NCI-H774 (cell line): ENCODE data around the gene SBNO2.

ENCODE experiments used
- DNase-seq: peaks from one replicate; lab custom pipeline; 2025; lab: John Stamatoyannopoulos, UW

Gene SBNO2, protein sequence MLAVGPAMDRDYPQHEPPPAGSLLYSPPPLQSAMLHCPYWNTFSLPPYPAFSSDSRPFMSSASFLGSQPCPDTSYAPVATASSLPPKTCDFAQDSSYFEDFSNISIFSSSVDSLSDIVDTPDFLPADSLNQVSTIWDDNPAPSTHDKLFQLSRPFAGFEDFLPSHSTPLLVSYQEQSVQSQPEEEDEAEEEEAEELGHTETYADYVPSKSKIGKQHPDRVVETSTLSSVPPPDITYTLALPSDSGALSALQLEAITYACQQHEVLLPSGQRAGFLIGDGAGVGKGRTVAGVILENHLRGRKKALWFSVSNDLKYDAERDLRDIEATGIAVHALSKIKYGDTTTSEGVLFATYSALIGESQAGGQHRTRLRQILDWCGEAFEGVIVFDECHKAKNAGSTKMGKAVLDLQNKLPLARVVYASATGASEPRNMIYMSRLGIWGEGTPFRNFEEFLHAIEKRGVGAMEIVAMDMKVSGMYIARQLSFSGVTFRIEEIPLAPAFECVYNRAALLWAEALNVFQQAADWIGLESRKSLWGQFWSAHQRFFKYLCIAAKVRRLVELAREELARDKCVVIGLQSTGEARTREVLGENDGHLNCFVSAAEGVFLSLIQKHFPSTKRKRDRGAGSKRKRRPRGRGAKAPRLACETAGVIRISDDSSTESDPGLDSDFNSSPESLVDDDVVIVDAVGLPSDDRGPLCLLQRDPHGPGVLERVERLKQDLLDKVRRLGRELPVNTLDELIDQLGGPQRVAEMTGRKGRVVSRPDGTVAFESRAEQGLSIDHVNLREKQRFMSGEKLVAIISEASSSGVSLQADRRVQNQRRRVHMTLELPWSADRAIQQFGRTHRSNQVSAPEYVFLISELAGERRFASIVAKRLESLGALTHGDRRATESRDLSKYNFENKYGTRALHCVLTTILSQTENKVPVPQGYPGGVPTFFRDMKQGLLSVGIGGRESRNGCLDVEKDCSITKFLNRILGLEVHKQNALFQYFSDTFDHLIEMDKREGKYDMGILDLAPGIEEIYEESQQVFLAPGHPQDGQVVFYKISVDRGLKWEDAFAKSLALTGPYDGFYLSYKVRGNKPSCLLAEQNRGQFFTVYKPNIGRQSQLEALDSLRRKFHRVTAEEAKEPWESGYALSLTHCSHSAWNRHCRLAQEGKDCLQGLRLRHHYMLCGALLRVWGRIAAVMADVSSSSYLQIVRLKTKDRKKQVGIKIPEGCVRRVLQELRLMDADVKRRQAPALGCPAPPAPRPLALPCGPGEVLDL (N-terminal part only)

DNA sequence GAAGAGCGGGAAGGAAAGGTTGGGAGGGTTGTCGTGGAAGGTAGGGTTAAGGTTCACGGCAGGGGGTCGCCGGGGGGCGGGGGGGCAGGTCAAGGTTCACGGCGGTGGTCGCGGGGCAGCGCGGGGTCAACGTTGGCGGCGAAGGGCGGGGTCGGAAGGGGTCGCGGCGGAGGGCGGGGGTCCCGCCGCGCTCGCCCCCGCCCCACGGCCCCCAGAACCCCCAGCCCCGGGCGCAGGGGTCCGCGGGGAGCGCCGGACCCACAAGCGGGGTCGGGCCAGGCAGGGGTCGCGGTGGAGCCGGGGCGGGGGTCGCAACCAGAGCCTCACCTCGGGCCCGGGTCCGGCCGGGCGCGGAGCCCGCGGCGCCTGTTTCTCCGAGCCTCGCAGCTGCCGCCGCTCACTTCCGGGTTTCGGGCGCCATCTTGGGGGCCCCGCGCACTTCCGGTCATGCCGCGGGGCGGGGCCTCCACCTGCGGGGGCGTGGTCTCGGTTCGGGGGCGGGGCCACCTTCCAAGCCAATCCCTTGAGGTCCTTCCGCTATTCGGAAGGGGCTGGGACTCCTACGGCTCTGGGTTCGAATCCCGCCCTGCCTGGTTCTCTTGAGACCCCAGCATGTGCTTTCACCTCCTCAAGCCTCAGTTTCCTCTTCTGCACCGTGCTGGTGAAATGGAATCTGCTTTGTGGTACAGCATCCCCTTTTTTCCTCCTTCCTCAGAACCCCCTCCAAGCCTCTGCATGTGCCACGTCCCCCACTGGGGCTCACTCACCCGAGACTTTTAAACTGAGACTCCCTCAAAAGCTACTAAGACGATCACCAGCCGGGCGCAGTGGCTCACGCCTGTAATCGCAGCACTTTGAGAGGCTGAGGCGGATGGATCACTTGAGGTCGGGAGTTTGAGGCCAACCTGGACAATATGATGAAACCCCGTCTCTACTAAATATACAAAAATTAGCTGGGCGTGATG, at the start of gene SBNO2:
Gene SBNO2, minus strand, starts transcription at position 424 of the 965 bp plus-strand sequence. CDS start 19,992 bp downstream, outside the sequence.
- DNase-seq, result peak; percentile 84

DNA sequence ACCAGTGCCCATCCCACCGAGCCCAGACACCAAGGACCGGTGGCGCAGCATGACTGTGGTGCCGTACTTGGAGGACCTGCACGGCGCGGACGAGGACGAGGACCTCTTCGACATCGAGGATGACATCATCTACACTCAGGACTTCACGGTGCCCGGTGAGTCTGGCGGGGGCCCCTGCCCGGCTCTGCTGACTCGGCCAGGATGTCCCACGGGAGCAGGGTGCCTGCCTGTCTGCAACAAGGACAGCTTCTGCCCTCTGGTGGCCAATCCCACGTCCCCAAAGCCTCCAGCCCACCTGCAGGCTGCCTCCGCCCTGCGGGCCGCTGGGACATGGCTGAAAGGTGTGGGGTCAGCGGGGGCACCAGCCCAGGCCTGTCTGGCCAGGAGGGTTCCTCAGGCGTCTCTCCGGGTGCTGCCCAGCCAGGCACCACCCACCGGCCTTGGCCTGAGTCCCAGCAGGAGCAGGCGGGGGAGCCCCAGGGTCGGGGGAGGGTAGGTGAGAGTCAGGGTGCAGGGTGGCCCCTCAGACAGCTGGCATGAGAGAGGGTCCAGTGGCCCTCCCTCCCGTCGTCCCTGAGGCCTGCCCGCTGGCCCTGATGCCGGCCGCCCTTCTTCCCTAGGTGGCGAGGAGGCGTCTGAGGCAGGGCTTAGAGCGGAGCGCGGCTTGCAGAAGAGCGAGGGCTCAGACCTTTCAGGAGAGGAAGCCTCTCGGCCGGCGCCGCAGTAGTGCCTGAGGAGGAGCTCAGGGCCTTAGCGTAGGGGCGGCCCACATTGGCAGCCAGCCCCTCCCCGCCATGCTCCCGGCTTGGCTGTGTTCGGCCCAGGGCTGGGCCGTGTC, 49.2 kb upstream of the SBNO2 start:
- DNase-seq, result no peak

DNA sequence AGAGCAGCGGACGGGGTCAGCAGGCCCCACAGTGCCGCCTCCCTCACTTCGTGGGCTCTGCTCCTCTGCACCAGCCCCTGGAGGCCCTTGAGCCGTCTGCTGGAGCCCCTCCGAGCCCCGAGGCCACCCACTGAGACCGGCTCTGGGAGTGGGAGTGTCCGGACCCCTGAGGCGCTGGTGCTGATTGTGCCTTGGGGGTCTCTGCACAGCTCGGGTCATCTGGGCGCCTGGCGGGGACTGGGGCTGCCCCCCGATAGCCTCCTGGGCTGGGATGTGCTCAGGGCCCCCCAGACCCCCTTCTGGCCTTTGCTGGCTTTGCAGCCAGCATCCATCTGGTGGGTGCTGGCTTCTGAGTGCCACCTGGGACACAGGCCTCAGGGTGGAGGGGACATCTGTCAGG, 48.3 kb upstream of the SBNO2 start:
- DNase-seq, result no peak

DNA sequence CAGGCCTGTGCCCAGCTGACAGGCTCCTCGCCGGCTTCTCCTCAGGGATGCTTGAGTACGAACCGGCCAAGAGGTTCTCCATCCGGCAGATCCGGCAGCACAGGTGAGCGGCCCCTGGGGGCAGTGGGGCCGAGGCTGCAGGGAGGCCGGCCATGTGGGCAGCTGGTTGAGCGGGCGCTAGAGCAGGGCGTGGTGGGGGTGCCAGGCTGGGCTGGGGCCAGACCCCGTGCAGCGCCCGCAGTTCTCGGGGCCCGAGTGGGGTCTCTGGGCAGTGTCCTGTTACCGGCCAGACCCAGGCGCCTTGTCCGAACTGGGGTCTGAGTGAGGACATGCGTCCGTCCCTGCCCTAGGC, 47.8 kb upstream of the SBNO2 start:
- DNase-seq, result no peak

DNA sequence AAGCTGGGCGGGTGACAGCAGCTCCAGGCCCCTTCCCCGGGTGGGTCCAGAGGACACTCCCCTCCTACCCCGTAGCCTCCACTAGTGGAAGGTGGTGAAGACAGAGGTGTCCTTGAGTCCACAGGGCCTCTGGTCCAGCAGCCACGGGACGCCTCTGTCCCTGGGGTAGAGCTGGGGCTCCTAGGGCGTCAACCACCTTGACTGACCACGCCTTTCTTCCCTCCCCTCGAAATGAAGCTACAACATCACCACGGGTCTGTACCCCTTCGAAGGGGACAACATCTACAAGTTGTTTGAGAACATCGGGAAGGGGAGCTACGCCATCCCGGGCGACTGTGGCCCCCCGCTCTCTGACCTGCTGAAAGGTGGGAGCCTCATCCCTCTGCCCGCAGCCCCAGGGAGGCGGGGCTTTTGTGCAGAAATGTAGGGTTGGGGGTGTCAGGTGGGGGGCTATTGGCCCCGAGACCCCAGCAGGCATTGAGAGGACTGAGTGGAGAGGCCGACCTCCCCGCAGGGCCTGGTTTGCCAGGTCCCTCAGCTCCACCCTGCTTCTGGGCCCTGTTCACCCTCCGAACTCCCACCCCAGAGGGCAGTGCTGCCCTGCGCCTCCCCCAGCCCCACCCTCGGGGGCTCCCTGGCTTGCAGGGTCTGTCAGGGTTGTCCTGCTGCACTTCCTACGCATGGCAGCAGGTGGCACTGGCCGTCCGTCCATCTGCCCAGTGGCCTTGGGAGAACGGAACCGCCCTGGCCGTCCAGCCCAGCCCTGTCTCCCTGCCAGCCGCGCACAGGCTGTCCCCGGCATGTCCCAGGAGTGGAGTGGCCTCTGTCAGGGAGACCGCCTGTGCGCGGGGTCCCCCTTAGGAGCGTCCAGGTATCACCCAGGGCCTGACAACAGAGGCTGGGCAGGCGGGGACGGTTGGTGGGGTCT, 47.2 kb upstream of the SBNO2 start:
- DNase-seq, result no peak

DNA sequence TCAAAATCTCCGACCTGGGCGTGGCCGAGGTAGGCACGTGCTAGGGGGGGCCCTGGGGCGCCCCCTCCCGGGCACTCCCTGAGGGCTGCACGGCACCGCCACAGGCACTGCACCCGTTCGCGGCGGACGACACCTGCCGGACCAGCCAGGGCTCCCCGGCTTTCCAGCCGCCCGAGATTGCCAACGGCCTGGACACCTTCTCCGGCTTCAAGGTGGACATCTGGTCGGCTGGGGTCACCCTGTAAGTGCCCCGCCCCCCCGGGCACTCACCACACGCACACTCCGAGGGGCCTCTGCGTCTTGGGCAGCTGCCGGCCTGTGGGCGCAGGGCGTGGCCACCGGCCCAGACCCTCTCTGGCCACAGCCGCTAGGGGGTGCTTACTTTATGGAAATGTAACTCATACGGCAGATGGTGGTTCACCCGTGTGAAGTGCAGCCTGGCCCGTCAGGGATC, 46.4 kb upstream of the SBNO2 start:
- DNase-seq, result no peak

DNA sequence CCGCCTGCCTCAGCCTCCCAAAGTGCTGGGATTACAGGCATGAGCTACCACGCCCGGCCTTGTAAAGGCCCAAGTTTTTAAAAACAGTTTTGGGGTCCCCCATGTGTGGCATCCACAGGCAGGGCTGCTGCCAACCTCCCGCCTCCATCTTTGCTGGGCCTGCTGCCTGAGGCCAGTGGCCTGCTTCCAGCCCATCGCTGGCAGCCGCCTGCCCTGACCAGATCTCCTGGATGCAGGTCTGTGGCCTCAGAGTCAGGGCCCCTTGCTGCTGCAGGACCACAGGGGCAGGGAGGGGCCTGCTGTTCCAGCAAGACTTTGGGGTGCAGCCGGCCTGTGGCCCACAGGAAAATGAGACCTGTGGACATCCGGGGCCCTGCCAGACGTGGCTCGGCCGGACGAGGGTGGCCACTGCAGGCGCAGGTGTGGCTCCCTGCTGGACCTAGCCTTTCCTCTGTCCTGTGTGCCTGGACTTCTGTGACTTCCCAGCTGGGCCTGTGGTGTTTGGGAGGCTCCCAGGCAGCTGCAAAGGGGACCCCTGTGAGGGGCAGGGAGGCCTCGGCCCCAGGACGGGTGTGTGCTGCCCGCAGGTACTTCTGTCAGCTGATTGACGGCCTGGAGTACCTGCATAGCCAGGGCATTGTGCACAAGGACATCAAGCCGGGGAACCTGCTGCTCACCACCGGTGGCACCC, 45.9 kb upstream of the SBNO2 start:
- no peak for DNase-seq

GRCh38 chr19:1218751-1219567, 44.9 kb upstream of the SBNO2 start:
- DNase-seq, result no peak

GRCh38 chr19:1217366-1217765, 43.3 kb upstream of the SBNO2 start:
- DNase-seq, result no peak

DNA sequence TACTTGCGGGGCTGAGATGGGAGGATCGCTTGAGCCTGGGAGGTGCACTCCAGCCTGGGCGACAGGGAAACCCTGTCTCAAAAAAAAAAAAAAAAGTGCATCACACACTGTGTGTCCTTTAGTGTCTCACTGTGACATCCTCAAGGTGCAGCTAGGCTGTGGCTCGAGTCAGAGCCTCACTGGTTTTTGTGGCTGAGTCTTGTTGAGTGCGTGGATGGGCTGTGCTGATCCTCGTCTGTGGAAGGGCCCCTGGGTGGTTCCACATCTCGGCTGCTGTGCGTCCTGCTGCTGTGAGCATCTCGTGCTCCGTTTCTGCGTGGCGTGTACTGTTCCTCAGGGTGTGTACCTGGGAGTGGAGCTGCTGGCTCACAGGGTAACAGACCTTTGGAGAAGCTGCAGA, 42.7 kb upstream of the SBNO2 start:
- DNase-seq, result no peak

- no peak for DNase-seq
These were observed 41.0 kb upstream of the SBNO2 start for GRCh38 chr19:1214862-1215731.

- DNase-seq, result no peak
These were observed 40.3 kb upstream of the SBNO2 start for GRCh38 chr19:1214299-1214861.

GRCh38 chr19:1213391-1214286, 39.6 kb upstream of the SBNO2 start:
- no peak for DNase-seq

GRCh38 chr19:1211494-1212234, 37.6 kb upstream of the SBNO2 start:
- DNase-seq, result no peak

- no peak for DNase-seq
These were observed 36.1 kb upstream of the SBNO2 start for GRCh38 chr19:1210227-1210538.
